SK-N-SH treated with all-trans-retinoic acid at 6 μM for 48 hours (cell line): ENCODE measurements around the gene COL4A1.

Source experiments
- ARNTL ChIP-seq: fragments of 450-650 bp; formaldehyde crosslinking; IDR thresholded peaks from 2 replicates; pipeline ENCODE4 v1.5.0; 2020; ENCODE audit warnings: low read depth, mild to moderate bottlenecking, moderate library complexity, borderline replicate concordance
- BACH2 ChIP-seq: fragments of 250-450 bp; sonication (Bioruptor Pico); IDR thresholded peaks from 2 replicates; pipeline ENCODE4 v1.9.0; 2021; ENCODE audit warnings: mild to moderate bottlenecking, borderline replicate concordance
- CREB5 ChIP-seq: fragments of 250-450 bp; sonication (Bioruptor Pico); IDR thresholded peaks from 2 replicates; pipeline ENCODE4 v1.5.1; 2020; ENCODE audit warnings: low read depth, mild to moderate bottlenecking, moderate library complexity
- GLIS3 ChIP-seq: fragments of 250-450 bp; sonication (Bioruptor Pico); IDR thresholded peaks from 2 replicates; pipeline ENCODE4 v1.5.0; 2020; ENCODE audit warnings: mild to moderate bottlenecking, moderate library complexity
- ISL1 ChIP-seq: fragments of 250-450 bp; sonication (Bioruptor Pico); IDR thresholded peaks from 2 replicates; pipeline ENCODE4 v2.1.2; 2022; ENCODE audit warnings: mild to moderate bottlenecking, moderate library complexity
- PATZ1 ChIP-seq: fragments of 250-450 bp; sonication (Bioruptor Pico); IDR thresholded peaks from 2 replicates; pipeline ENCODE4 v1.8.0; 2020; ENCODE audit warnings: mild to moderate bottlenecking, moderate library complexity, borderline replicate concordance
- PPARA ChIP-seq: fragments of 250-450 bp; sonication (Bioruptor Pico); IDR thresholded peaks from 2 replicates; pipeline ENCODE4 v1.5.0; 2020; ENCODE audit warnings: mild to moderate bottlenecking, borderline replicate concordance
- RARB ChIP-seq: fragments of 250-450 bp; sonication (Bioruptor Pico); IDR thresholded peaks from 2 replicates; pipeline ENCODE4 v1.8.0; 2021; ENCODE audit warnings: mild to moderate bottlenecking, moderate library complexity
- TCF4 ChIP-seq: fragments of 250-450 bp; sonication (Bioruptor Pico); IDR thresholded peaks from 2 replicates; pipeline ENCODE4 v1.8.0; 2021; ENCODE audit warnings: mild to moderate bottlenecking, moderate library complexity, borderline replicate concordance
- ZFP3 ChIP-seq: fragments of 250-450 bp; sonication (Bioruptor Pico); IDR thresholded peaks from 2 replicates; pipeline ENCODE4 v1.5.0; 2020; ENCODE audit warnings: mild to moderate bottlenecking, moderate library complexity
- ZNF70 ChIP-seq: fragments of 450-650 bp; formaldehyde crosslinking; IDR thresholded peaks from 2 replicates; pipeline ENCODE4 v1.5.0; 2020; ENCODE audit warnings: mild to moderate bottlenecking, moderate library complexity
- ZNF8 ChIP-seq: fragments of 450-650 bp; formaldehyde crosslinking; IDR thresholded peaks from 2 replicates; pipeline ENCODE4 v1.5.0; 2020; ENCODE audit warnings: mild to moderate bottlenecking, moderate library complexity

- TF ChIP-seq ZFP3 (CRISPR knock-in tag) (no peak), PATZ1 (CRISPR knock-in tag) (no peak), TCF4 (CRISPR knock-in tag) (no peak), PPARA (CRISPR knock-in tag) (no peak), CREB5 (no peak), RARB (CRISPR knock-in tag) (no peak), ISL1 (CRISPR knock-in tag) (no peak), ZNF70 (no peak), ZNF8 (CRISPR knock-in tag) (no peak), ARNTL (CRISPR knock-in tag) (no peak), GLIS3 (no peak), BACH2 (CRISPR knock-in tag) (no peak)
These were observed 149.2 kb downstream of the COL4A1 start for GRCh38 chr13:110157718-110158117.
